NCI-H1417 (cell line): Measurements from ENCODE around the gene DACT2.

ENCODE experiments used
- DNase-seq, 3 experiments: peaks; one replicate each; lab custom pipeline; 2025; lab: John Stamatoyannopoulos, UW

Gene DACT2

DNA sequence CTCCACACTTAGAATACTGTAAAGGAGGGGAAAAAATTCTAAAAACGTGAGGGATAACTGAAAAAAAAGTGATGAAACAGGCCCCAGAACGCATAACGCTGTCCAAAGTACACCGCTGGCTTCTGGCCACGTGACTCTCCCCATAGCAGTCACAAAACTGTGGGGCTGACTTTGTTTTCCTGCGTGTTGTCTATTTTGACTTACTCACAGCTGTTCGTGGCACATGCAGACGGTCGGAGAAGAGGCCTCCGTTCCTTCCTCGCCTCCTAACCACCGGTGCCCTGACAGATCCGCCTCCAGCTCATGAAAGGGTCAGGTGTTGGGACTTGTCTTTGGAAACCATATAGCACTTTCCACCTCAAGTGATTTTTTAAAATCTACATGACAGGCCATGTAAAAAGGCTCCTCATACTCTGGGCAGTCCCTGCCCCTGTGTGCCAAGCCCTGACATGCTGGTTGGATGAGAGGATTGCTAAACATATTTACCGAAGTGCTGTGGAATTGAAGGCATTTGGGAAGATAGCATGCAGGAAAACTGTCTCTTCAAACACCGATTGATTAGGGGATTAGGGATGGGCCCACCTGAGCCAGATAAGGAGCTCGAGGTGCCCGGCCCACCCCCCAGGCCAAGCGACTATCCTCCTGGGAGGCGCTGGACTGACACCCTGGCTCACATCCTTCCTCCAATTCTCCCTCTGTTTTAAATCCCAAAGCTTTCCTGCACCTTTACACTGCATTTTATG, 54.8 kb downstream of the DACT2 start:
- DNase-seq: no peak

DNA sequence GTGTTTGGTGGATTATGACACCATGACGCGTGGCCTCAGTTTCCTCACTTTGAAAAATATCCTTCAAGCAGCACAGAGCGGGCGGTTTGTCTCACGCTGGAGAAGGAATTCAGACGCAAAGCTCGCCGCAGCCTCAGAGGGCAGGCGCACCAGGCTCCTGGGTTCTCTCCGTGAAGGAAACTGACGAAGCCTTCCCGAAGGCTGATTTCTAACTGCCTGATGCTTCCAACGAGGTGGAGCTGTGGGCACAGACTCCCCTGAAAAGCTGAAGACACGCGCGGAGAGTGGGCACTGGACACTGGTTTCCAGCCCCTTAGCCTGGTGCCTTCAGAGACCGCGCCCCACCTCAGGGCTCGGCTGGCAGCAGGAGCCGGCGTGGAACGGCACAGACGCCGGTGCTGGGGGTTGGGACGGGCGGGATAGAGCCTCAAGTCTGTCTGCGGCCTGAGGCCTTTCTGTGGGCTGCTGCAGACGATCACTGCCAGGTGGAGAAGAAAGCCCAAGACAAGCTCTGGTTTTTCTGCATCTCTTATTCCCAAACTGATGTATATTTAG, 56.1 kb downstream of the DACT2 start:
- DNase-seq: no peak

DNA sequence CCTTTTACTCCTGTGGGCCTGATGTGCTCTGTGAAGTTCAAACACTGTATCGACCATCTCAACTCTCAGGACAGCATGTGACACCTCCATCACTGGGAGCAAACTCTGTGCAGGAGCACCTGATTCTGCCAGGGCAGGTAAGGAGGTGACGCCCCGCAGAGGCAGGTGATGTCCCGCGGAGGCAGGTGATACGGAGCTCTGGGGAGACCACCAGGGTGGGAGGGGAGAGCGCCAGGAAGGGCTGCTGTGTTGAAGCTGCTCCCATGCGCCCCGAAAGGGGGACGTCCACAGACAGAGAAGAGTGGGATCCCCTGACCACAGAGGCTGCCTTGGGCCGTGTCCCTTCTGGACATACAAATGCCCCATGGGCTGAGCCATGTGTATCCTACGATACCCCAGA, 58.3 kb downstream of the DACT2 start:
- DNase-seq: no peak

DNA sequence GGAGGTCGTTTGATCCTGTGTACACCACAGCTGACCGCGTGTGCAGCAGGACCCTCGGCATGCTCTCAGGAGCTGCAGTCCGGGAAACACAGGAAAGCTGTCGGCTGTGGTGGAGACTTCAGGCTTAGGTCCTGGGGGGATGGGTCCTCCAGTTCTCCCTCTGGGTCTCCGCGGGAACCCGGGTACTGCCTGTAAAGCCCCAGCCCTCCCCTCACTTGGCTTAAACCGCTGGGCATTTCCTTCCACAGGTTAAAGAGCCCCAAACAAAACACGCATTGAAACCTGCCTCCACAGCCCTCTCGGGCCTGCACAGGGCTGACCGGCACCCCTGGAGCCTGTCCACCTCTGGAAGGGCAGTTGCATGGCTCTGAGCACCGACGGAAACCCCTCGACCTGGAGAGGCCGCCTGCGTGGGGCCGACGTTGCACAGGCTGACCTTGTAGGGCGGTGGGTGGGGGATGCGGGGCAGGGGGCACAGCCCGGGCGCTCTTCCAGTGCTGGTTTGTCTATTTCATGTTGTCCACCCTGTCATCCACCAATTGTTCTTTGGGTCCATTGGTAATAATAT, 59.1 kb downstream of the DACT2 start:
- DNase-seq: no peak

DNA sequence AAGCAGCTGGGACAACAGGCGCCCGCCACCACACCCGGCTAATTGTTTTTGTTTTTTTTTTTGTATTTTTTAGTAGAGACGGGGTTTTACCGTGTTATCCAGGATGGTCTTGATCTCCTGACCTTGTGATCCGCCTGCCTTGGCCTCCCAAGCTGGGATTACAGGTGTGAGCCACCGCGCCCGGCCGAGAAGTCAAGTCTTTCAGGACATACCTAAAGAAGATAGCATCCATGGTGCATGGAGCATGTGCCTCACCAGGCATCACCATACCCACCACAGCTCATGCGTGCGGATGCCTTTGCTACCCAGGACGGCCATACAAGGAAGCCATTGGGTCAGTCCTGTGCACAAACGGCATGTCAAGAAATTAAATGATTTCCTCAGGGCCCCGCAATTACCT, 60.8 kb downstream of the DACT2 start:
- no peak for DNase-seq

DNA sequence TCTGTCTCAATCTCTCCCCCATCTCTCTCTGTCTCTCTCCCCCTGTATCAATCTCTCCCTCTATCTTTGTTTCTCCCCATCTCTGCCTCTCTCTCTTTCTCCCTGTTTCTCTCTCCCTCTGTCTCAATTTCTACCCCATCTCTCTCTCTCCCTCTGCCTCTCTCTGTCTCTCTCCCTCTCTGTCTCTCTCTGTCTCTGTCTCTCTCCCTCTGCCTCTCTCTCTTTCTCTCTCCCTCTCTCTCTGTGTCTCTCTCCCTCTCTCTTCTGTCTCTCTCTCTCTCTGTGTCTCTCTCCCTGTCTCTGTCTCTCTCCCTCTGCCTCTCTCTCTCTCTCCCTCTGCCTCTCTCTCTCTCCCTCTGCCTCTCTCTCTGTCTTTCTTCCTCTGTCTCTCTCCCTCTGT, 62.6 kb downstream of the DACT2 start:
- DNase-seq: no peak
